ENCODE results near the gene SGSM1. TPM values are rescaled to one million over a fixed set of nuclear protein-coding genes. Genes with fewer than 3 reads are reported as not detected.

The SGSM1 gene
- total RNA-seq, 1 experiment from 2014 or later = 1.1 TPM

DNA sequence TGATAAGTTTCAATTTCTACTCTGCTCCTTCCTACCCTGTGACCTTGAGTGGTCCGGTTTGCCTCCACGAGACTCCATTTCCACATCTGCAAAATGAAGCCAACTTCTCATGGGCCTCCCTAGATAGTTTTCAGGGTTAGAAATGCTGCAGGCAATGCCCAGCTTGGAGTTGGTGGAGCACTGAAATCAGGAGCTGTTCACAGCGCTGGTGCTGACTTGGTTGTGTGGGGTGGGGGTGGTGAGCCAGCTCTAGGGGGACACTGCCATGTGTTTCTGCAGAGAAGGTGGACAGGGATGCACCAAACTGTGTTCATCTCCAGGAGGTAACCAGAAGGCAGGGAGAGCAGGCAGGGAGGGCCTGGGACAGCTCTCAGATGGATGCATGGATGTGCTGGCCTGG, 37.0 kb downstream of the SGSM1 start:
- Histone ChIP-seq H3K36me3 (replicated peaks; ENCODE audit: control insufficient read depth, insufficient read depth, low read length) (no peaks in the 10 kb centered on the region), H3K27me3 (ENCODE audit: control insufficient read depth, insufficient read depth, low read length) (no peaks in the 10 kb centered on the region), H3K4me3 (ENCODE audit: insufficient read depth, low read depth, low read length) (no peak overlapping the region)
- DNase-seq = peak; percentile 62

DNA sequence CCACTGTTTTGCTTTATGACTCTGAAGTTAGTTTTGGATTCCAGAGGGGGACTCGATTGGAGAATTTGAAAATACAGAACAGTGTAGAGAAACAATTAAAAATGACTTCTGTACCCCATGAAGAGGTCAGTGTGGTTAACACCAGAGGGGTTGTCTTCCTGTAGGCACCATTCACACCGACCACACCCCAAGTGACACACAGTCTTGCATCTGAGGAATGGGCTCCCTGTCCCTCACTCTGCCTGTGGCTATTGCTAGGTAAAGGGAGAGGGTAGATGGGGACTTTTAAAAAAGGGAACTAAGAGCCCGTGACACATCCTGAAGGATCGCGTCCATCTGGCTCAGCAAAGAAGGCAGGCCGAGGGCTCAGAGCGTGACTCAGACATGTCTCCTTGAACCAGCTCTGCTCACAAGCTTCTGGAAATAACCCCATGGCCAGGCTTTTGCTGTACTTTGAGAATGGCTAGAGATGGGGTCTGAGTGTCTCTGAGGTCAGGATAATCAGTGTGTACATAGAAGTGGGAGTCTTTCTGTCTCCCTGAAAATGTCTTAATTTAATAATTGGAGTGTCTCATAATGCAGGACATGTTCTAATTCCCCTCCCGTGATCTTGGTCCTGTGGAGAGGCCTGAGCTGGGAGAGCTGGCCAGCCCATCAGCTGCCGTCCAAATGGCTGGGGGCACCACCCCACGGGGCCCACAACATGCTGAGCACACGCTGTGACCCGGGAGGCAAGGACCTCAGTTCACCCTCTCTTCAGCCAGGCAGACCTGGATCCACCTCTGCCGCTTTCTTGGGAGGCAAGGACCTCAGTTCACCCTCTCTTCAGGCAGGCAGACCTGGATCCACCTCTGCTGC, 39.3 kb downstream of the SGSM1 start:
- Histone ChIP-seq H3K4me3 (ENCODE audit: insufficient read depth, low read depth, low read length) (no peak overlapping the region), H3K36me3 (replicated peaks; ENCODE audit: control insufficient read depth, insufficient read depth, low read length) (no peaks in the 10 kb centered on the region; the same call in 1 of the 2 replicates), H3K27me3 (ENCODE audit: control insufficient read depth, insufficient read depth, low read length) (no peaks in the 10 kb centered on the region)
- no peak for DNase-seq

DNA sequence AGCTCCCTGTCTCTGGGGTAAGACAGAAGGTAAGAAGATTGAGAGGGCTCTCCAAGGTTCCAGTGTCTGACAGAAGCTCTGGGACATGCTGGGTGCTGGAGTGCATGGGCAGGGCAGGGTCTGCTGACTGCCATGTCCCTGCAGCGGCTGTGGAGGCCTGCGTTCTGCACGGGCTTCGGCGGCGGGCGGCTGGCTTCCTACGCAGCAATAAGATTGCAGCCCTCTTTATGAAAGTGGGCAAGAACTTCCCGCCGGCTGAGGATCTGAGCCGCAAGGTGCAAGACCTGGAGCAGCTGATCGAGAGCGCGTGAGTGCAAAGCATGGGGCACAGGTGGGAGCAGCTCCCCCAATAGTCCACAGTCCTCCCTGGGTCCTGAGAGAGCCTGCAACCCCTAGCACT, 41.5 kb downstream of the SGSM1 start:
- no peak for DNase-seq
- H3K36me3 ChIP-seq (replicated peaks; ENCODE audit: control insufficient read depth, insufficient read depth, low read length) = no peaks in the 10 kb centered on the region; the same call in 1 of the 2 replicates
- H3K4me3 ChIP-seq (ENCODE audit: insufficient read depth, low read depth, low read length) = no peak overlapping the region
- H3K27me3 ChIP-seq (ENCODE audit: control insufficient read depth, insufficient read depth, low read length) = no peaks in the 10 kb centered on the region

DNA sequence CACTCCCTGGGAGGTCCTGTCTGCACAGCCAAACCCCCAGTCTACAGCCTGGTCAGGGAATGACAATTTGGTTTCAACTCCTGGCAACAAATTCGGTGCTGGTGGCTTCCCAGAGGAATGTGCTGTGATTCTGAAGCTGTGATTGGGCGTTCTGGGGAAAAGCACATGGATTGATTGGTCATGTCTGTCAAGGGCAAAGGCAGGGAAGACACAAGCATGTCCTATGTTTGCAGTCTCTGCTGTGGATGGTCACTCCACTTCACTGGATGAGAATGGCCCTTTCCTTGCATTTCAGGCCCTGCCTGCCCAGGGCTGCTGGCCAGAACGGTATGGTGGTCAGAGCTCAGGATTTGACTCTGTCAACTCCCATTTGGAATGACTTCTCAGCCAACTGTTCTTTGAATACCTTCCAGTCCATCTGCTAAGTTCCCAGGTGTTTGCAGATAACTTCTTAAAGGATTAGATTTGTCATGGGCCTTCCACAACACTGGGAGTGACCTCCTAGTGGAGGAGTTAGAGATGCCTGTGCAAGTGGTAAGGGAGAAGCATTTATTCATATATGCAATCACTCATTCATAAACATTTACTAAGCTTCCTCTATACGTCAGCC, 42.7 kb downstream of the SGSM1 start:
- no peak for DNase-seq
- Histone ChIP-seq H3K27me3 (ENCODE audit: control insufficient read depth, insufficient read depth, low read length) (no peaks in the 10 kb centered on the region), H3K36me3 (replicated peaks; ENCODE audit: control insufficient read depth, insufficient read depth, low read length) (no peaks in the 10 kb centered on the region; the same call in 1 of the 2 replicates), H3K4me3 (ENCODE audit: insufficient read depth, low read depth, low read length) (no peak overlapping the region)

DNA sequence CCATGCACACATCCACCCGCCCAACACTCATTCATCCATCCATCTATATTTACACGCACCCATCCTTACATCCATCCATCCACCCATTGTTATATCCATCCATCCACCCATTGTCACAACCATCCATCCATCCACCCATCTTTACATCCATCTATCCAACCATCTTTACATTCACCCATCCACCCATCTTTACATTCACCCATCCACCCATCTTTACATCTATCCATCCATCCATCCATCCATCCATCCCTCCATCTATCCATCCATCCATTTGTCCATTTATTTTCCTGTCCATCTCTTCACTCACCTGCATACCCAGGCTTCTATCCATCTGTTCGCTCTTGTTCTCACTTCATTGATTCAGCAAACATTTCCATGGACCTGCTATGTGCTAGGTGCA, 49.8 kb downstream of the SGSM1 start:
- no peaks in the 10 kb centered on the region for H3K27me3 ChIP-seq (ENCODE audit: control insufficient read depth, insufficient read depth, low read length)
- no peak overlapping the region for H3K4me3 ChIP-seq (ENCODE audit: insufficient read depth, low read depth, low read length)
- DNase-seq = no peak
- no peaks in the 10 kb centered on the region for H3K36me3 ChIP-seq (replicated peaks; ENCODE audit: control insufficient read depth, insufficient read depth, low read length)

DNA sequence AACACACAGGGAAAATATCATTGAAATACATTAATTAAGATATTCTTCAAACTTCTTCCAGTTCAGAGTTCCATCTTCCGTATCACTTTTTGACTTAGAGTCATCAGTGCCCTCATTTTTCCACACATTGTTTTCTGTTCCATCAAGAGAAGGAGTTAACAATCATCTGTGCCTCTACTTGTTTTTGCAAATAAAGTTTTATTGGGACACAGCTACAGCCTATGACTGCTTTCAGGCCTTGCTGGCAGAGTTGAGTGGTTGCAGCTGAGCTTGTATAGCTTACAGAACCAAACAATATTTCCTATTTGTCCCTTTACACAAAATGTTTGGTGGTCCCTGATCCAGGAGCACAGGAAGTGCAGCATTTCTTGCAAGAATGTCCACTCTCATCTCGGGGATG, 51.6 kb downstream of the SGSM1 start:
- no peak for DNase-seq
- Histone ChIP-seq H3K36me3 (replicated peaks; ENCODE audit: control insufficient read depth, insufficient read depth, low read length) (no peaks in the 10 kb centered on the region), H3K4me3 (ENCODE audit: insufficient read depth, low read depth, low read length) (no peak overlapping the region), H3K27me3 (ENCODE audit: control insufficient read depth, insufficient read depth, low read length) (no peaks in the 10 kb centered on the region)

DNA sequence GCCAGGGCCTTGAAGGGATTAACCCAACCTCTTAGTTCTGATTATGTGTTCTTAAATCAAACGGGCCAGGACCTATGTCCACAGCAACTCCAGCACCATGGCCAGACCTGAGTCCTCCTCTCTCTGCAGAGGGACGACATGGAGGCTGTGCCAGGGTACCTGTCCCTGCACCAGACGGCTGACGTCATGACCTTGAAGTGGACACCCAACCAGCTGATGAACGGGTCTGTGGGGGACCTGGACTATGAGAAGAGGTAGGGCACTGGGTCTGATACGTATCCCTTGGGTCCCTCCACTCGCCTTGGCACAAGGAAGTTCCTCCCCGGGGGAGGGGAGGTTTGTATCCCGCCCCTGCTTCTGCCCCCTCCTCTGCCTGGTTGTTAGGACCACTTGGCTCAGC, 53.6 kb downstream of the SGSM1 start:
- H3K36me3 ChIP-seq (replicated peaks; ENCODE audit: control insufficient read depth, insufficient read depth, low read length) = no peaks in the 10 kb centered on the region
- H3K27me3 ChIP-seq (ENCODE audit: control insufficient read depth, insufficient read depth, low read length) = no peaks in the 10 kb centered on the region
- DNase-seq = no peak
- no peak overlapping the region for H3K4me3 ChIP-seq (ENCODE audit: insufficient read depth, low read depth, low read length)

DNA sequence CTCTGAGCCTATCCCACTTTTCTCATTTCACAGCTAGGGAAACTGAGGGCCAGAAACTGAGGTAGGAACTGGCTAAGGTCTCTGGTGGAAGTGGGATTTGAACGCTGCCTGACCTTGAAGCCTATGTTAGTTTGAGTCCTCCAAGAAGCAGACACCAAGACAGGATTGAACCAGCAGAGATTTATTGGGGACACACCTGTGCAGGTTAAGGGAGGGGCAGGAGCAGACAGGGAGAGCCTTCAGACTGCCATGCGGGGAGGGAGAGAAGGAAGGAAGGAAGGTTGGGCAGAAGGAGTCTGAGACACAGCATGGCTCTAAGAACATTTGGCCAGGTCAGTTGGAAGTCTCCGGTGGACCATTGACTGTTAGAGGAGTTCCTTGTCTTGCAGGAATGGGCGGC, 59.5 kb downstream of the SGSM1 start:
- no peaks in the 10 kb centered on the region for H3K27me3 ChIP-seq (ENCODE audit: control insufficient read depth, insufficient read depth, low read length)

DNA sequence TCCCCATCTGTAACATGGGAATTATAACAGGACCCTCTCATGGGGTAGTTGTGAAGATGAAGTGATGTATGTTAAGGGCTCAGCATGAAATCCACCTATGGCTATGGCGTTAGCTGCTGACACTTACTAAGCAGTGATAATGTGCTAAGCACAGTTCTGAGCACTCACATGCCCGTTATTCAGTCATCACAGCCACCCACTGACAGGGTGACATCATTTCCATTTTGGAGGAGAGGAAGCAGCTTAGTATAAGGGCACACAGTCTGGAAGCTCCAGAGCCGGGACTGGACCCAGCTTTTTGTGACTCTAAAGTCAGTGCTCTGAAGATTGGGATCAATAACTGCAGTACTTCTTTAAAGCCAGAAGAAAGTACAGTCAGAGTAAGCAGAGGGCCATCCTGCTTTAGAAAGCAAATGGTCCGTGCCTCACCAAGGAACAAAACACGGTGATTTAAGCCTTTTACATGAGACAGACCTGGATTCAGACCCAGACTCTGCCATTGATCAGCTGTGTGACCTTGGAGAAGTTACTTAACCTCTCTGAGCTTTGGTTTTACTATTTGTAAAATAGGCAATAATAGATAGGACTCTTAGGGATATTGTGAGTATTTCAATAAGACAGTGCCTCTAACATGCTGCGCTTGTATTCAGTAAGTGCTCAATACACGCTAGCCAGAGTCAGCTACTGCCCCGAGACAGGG, 61.5 kb downstream of the SGSM1 start:
- H3K4me3 ChIP-seq (ENCODE audit: insufficient read depth, low read depth, low read length) = no peak overlapping the region
- H3K27me3 ChIP-seq (ENCODE audit: control insufficient read depth, insufficient read depth, low read length) = no peaks in the 10 kb centered on the region
- no peaks in the 10 kb centered on the region for H3K36me3 ChIP-seq (replicated peaks; ENCODE audit: control insufficient read depth, insufficient read depth, low read length)
- no peak for DNase-seq

More for the DNA sequence above, 59.5 kb downstream of the SGSM1 start:
- Histone ChIP-seq H3K36me3 (replicated peaks; ENCODE audit: control insufficient read depth, insufficient read depth, low read length) (no peaks in the 10 kb centered on the region), H3K4me3 (ENCODE audit: insufficient read depth, low read depth, low read length) (no peak overlapping the region)
- DNase-seq = no peak

DNA sequence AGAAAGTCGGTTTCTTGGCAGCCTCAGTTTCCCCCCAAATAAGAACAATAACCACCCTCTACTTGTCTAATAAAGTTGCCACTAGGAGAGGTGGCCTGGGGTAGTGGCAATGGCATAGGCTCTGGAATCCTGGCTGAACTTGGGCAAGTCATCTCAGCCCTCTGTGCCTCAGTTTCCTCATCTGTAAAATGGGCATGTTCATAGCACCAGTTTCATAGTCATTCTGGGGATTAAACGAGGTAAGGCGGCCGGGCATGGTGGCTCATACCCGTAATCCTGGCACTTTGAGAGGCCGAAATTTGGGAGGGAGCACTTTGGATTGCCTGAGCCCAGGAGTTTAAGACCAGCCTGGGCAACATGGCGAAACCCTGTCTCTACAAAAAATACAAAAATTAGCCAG, 63.0 kb downstream of the SGSM1 start:
- H3K36me3 ChIP-seq (replicated peaks; ENCODE audit: control insufficient read depth, insufficient read depth, low read length) = no peaks in the 10 kb centered on the region
- H3K27me3 ChIP-seq (ENCODE audit: control insufficient read depth, insufficient read depth, low read length) = no peaks in the 10 kb centered on the region
- no peak for DNase-seq
- no peak overlapping the region for H3K4me3 ChIP-seq (ENCODE audit: insufficient read depth, low read depth, low read length)

DNA sequence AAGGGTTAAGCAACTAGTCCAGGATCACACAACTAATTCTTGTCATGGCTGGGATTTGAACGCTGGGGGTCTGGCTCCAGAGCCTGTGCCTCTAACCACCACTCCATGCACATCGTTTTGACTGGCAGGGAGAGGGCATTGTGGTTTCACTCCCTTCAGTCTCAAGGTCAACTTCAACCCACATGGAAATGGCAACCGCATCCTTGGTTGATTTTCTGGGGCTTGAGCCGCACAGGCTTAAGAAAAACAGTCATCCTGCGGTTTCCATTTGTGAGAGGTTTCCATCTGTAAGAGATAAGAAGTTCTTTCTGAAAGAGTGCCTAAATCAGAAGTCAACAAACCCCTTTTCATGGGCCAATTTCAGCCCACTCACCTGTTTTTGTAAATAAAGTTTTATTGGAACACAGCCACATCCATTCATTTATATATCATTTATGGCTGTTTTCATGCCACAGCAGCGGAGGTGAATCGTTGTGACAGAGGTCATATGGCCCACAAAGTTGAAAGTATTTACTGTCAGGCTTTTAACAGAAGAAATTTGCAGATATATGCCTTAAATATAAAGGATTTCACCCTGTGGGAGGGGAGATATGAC, 65.7 kb downstream of the SGSM1 start:
- Histone ChIP-seq H3K36me3 (replicated peaks; ENCODE audit: control insufficient read depth, insufficient read depth, low read length) (no peaks in the 10 kb centered on the region), H3K4me3 (ENCODE audit: insufficient read depth, low read depth, low read length) (no peak overlapping the region), H3K27me3 (ENCODE audit: control insufficient read depth, insufficient read depth, low read length) (no peaks in the 10 kb centered on the region)
- no peak for DNase-seq

DNA sequence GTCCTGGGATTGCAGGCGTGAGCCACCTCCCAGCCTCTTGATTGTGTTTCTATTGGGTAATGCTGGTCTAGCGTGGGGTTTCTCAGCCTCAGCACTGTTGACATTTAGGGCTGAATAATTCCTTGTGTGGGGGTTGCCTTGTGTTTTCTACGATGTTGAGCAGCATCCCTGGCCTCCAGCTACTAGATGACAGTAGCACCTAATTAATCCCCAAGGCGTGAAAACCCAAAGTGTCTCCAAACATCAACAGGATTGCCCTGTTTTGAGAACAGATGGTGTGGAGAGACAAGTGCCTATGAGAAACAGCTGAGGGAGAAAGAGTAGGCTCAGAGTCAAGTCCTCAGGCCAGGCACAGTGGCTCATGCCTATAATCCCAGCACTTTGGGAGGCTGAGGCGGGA, 67.2 kb downstream of the SGSM1 start:
- H3K4me3 ChIP-seq (ENCODE audit: insufficient read depth, low read depth, low read length) = no peak overlapping the region
- no peaks in the 10 kb centered on the region for H3K36me3 ChIP-seq (replicated peaks; ENCODE audit: control insufficient read depth, insufficient read depth, low read length)
- no peaks in the 10 kb centered on the region for H3K27me3 ChIP-seq (ENCODE audit: control insufficient read depth, insufficient read depth, low read length)
- no peak for DNase-seq

DNA sequence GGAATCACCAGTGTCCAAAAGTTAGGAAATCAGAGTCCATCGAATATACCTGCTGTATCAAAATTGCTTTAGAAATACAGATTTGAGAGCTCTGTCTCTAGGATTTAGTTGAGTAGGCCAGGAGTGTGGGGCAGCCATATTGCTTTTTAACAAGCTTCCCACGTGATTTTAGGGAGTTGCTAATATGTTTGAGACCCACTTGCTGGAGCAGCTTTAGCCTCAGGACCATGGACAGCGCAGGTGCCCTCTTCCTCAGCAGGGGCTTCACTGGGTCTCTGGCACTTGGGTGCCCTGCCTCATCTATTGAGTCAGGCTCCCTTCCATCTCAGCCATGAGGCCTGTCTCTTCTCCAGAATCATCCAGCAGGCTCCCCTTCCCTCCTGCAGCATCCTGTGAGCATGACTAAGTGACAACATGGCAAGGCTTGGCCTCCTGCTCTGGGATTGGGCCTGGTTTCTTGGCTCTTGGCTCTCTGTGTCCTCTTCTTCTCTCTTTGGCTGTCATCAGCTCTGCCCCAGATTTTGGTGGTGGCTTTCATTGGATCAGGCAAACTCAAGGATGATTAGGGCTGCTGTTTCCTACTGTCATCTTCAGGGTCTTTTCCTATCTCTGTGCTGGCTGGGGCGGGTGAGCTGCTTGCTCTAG, 70.0 kb downstream of the SGSM1 start:
- peak; percentile 79 for DNase-seq
- no peak overlapping the region for H3K4me3 ChIP-seq (ENCODE audit: insufficient read depth, low read depth, low read length)

DNA sequence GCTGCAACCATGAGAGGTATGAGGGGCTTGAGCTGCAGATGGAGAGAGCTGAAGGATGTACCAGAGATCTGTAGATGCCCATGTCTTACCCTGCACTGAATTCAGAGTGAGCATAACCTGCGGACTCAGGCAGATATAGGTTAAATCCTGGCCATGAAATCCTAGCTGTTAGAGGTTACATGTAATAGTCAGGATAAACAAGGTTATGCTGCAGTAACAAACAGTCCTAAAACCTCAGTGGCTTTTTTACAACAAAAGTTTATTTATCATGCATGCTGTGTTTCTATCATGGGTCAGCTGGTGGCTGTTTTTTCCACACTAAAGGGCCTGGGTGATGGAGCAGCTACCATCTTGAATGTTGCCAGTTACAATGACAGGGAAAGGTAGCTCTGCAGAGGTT, 70.7 kb downstream of the SGSM1 start:
- H3K36me3 ChIP-seq (replicated peaks; ENCODE audit: control insufficient read depth, insufficient read depth, low read length) = no peaks in the 10 kb centered on the region
- no peaks in the 10 kb centered on the region for H3K27me3 ChIP-seq (ENCODE audit: control insufficient read depth, insufficient read depth, low read length)
- no peak for DNase-seq
- no peak overlapping the region for H3K4me3 ChIP-seq (ENCODE audit: insufficient read depth, low read depth, low read length)

More for the DNA sequence above, 70.0 kb downstream of the SGSM1 start:
- Histone ChIP-seq H3K27me3 (ENCODE audit: control insufficient read depth, insufficient read depth, low read length) (no peaks in the 10 kb centered on the region), H3K36me3 (replicated peaks; ENCODE audit: control insufficient read depth, insufficient read depth, low read length) (no peaks in the 10 kb centered on the region)
